Caki2 (cell line): ENCODE results near the gene EVL. TPM values are rescaled to one million over a fixed set of nuclear protein-coding genes. Genes with fewer than 3 reads are reported as not detected.

Experiments
- DNase-seq: peaks from one replicate; pipeline ENCODE4 v3.0.0-alpha.2; 2015; ENCODE audit warnings: low read depth
- in situ Hi-C: cut with HindIII; loops from 2 replicates; pipeline ENCODE4 v1.10.0; 2016; ENCODE audit warnings: low sequenced_read_pairs, low pct_unique_long_range_greater_than_20kb, mixed read lengths
- total RNA-seq: library from RNA; depleted of rRNA; stranded (reverse); fragments of >200 nt; shearing (Covaris generic); gene quantifications from 2 replicates; pipeline ENCODE4 v1.2.3, GENCODE V29; 2014; ENCODE audit warnings: low replicate concordance

The EVL gene
- total RNA-seq, 1 experiment from 2014 or later: 2.1 TPM

- no peak for DNase-seq
- in situ Hi-C loops: no loop called here
Observed at GRCh38 chr14:100116134-100116533, 50.9 kb downstream of the EVL start.

- in situ Hi-C loops: no loop called here
- no peak for DNase-seq
Observed at GRCh38 chr14:100117026-100117425, 51.8 kb downstream of the EVL start.

DNA sequence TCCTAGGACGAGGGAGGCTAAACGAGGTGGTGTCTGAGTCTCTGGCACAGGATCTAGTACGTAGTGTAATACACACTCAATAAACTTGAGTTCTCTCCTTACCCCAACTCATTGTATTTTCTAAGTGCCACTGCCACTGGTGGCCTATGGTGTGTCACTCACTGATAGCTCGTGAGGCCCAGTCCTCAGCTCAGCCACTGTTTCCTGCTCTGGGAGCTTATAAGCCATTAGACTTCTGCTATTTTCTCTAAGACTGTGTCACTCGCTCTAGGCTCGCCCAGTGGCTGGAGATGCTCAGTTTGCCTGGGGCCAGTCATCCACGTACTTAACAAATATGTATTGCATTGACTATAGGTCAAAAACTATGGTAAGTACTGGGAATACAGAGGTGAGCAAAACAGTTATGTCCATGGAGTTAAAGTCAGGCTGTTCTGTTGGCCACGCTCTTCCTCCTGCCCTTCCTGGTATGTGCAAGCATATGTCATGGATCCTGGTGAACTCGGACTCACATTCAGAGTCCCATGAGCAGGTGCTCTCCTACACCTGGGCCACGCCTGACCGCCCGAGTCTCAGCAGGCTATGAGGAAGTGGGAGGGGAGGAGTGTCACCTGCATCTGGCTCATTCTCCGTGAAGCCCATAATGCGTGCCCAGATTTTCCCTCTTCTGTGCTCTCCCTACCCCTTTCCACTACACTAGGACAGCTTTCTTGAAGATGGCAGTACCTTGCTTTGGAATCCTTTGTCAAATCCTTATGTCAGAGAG, 52.6 kb downstream of the EVL start:
- in situ Hi-C loops: no loop called here
- DNase-seq: no peak

GRCh38 chr14:100118396-100119011, 53.3 kb downstream of the EVL start:
- no peak for DNase-seq
- in situ Hi-C loops: no loop called here

DNA sequence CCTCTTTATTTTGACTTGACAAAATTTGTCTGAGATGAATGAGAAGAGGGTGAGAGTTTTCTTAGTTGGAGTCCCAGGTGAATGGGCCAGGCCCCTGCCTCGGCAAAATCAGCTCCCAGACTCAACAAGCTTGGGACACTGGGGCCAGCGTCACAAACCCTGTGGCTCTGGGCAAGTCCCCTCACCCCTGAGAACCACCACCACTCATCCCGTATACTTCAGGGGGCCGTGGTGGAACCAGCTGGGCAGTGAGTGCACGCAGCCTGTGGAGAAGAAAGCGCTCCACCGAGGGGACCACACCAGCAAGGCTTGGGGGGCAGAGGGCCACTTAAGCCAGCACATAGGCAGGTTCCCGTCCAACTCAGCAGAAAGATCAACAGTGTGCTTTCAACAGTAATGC, 54.0 kb downstream of the EVL start:
- in situ Hi-C loops: no loop called here
- DNase-seq: no peak

GRCh38 chr14:100120522-100121269, 55.5 kb downstream of the EVL start:
- in situ Hi-C loops: no loop called here
- DNase-seq: no peak

DNA sequence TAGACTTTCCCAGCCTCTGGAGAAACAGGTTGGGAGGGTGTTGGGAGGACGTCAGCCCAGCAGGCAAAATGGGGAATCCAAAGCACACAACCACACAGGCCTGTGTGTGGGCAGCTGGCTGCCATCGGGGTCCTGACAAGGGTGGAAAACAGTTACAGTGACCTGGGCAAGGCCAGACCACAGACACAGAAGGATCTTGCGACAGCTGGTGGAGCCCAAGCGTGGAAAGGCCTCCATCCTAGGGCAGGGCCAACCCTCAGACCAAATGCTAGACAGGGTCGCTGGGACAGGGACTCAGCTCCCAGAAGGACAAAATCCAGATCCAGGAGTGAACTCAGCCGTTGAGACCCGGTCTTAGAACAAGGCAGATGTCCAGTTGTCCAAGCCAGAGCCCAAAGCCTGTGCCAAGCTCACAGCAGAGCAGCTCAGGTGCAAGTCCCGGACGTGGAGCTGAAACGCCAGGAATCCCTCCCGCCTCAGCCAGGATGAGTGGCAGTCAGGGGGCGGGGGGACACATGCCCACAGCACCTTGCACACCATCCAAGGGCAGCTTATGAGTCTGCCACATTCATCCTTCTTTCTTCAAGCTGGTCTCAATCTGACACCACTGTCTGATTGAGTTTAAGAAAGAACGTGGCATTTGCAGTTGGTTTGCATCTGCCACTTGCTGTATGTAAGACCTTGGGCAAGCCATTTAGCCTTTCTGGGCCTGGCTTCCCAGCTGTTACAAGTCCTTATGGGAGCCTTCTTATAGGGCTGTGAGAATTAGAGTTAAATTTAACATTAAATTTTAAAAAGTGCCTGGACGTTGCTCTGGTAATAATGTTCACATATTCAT, 56.6 kb downstream of the EVL start:
- in situ Hi-C loops: no loop called here
- DNase-seq: no peak

DNA sequence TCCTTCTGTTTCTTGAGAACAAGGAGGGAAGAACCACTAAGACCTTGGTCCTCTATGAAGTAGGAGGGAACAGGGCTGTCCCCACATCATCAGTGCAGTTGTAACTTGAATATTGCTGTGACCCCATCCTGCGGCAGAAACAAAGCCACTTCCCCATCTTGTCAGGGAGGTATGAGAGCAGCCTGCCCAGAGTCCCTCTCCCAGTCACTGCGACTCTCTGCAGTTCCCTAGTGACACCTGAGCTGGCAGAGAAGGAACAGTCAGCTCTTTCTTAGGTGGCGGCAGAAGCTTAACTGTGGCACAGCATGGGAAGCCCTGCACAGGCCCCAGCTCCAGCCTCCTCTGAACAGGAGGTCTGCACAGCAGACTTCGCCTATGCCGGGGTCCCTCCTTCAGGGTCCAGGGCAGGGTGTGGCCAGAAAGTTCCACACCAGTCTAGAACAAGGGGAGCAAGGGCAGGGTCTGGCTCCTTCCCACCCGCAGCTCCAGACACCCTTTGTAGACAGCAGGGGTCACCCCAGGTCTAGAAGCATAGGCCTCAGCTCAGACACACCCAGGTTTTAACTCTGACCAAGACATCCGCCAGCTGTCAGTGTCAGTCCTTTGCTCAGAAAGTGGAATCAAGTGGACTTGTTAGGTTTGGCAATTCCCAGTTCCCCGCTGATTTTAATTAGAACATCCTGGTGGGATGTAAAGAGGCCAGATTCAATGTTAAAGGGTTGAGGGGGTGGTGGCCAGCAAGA, 57.4 kb downstream of the EVL start:
- no peak for DNase-seq
- in situ Hi-C loops: no loop called here

DNA sequence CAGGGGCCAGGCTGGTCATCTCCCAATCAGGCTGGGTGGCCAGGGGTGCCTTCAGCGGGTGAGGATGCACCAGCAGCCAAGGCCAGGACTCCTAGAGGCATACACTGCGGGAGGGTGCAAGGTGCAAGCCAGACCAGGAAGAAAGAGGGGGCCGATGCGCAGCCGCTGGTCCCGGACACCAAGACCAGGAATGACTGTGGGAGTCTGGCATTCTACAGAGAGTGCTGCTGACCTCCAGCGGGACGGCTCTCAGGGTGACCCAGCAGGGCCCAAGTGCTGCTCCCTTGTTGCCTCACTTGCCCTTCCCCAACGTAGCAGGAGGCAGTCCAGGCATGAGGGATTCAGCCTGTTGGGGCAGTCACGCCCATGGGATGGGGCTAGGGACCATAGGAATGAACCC, 58.4 kb downstream of the EVL start:
- no peak for DNase-seq
- in situ Hi-C loops: no loop called here

GRCh38 chr14:100124551-100125088, 59.4 kb downstream of the EVL start:
- in situ Hi-C loops: no loop called here
- no peak for DNase-seq

GRCh38 chr14:100126401-100126800, 61.2 kb downstream of the EVL start:
- no peak for DNase-seq
- in situ Hi-C loops: no loop called here

DNA sequence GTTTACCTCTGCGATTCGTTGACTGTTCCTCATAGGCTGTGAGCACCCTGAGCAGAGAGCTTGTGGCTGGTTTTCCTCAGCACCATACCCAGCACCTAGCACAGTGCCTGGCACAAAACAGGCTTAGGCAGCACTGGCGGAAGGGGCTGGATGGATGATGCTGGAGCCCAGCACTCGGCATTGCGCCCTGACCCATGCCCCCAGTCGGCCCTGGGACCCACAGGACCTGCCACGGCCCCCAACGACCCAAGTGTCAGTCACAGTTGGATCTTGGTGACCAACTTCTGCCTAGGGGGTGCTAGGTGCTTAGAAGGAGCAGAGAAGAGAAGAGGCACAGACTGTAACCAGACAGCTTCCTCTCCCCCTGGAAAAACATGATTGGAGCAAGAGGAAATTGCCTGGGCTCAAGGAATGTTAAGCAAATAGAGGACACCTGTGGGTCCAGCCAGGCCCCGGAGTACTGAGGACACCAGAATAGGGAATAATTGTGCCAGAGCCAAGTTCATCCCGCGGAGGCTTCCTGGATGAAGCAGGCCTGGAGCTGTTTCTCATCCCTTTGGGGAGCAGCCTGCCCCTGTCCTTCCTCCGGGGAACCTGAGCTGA, 62.7 kb downstream of the EVL start:
- in situ Hi-C loops: no loop called here
- DNase-seq: no peak

DNA sequence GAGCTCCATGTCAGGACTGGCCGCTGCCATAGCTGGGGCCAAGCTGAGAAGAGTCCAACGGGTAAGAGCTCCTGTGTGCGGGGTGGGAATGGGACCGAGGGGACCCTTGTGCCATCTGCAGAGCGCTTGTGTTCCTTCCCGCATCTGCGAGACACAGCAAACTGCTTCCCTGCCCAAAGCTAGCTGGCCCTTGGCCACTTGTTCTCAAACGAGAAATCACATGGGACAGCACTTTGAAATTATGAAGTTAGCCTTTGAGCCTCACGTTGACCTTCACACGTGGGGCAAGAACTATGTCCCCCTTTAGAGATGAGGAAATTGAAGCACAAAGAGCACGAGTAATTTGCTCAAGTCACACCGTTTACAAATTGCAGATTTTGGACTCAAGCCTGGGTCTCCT, 63.5 kb downstream of the EVL start:
- in situ Hi-C loops: no loop called here
- no peak for DNase-seq

GRCh38 chr14:100129161-100129589, 64.0 kb downstream of the EVL start:
- DNase-seq: no peak
- in situ Hi-C loops: no loop called here

- in situ Hi-C loops: no loop called here
- no peak for DNase-seq
Observed at GRCh38 chr14:100130521-100130920, 65.3 kb downstream of the EVL start.

DNA sequence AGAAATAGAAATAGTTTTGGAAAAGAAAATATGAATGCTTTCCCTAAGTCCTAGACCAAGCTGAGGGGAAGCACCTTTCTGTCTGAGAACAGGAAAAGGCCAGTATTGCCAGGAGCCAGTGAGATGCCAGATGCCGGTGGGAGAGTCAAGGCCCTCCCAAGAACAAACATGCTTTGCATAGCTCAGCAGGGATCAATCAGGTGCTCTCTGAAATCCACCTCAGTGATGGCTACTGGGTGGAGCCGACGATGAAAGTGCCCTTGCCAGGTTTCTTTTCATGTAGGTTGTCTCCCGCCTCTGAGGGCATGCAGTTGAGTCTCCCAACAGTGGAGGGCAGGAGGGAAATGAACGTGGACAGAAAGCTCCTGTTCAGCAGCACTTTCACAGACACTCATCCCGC, 66.0 kb downstream of the EVL start:
- in situ Hi-C loops: no loop called here
- no peak for DNase-seq

DNA sequence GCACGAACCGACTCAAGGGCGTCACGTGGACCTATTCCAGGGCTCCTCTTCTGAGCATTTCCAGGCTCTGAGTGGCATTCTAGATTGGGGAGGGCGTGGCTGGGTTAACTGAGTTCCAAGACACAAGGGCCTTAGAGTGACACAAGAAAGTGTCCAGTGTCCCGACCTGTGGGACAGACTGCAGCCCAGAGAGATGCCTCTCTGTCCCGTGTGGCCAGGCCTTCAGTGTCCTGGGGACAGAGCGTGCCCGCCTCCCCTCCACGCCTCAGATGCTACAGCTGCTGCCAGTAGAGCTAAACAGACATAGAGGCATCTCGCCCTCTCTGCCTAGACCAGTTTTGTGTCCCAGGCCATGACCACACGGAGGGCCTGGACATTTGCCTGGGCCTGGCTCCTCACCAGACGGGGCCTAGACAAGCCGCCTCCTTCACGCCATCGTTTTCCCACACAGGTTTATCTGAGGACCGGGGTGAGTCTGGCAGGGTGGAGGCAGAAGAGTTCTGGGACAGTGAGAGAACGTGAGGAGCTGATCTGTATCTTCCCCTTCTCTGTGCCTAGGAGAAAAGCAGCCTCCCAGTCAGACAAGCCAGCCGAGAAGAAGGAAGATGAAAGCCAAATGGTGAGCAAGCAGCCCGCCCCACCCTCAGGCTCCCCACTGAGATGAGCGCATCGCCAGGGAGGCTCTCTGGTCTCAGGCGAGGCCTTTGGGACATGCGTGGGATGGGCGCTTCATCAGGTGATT, 67.1 kb downstream of the EVL start:
- no peak for DNase-seq
- in situ Hi-C loops: no loop called here
